B cell (primary cell): ENCODE measurements around the gene NAXD. TPM values are rescaled to one million over a fixed set of nuclear protein-coding genes. Genes with fewer than 3 reads are reported as not detected.

Experiments
- ATAC-seq: fragments of 200-7000 bp; cut with Tn5 transposase; one replicate; pipeline ENCODE4 v1.10.0; 2021; ENCODE audit warnings: low read depth, mild to moderate bottlenecking, moderate number of reproducible peaks, moderate library complexity
- CTCF ChIA-PET: fragments of 350-600 bp; sonication (Branson Sonifier 250); formaldehyde crosslinking; loops from one replicate; lab custom pipeline; 2021; ENCODE audit warnings: antibody characterized with exemption, inconsistent platforms; lab: Charles Lee
- POLR2A ChIA-PET: fragments of 350-600 bp; sonication (Branson Sonifier 250); formaldehyde crosslinking; loops from one replicate; lab custom pipeline; 2021; ENCODE audit warnings: antibody characterized with exemption; lab: Charles Lee
- DNase-seq: peaks from one replicate; pipeline ENCODE4 v3.0.0; 2013
- H2AFZ ChIP-seq: 2 replicates; pipeline ENCODE4 v1.6.1; 2012; ENCODE audit warnings: mild to moderate bottlenecking, low read depth, low read length; ENCODE audit not compliant: insufficient read depth, poor library complexity, severe bottlenecking
- H3K27ac ChIP-seq, 2 donors: 1 replicate in 1 of 2; 2 replicates in 1 of 2; pipeline ENCODE4 v1.5.1; 2012 to 2013; ENCODE audit warnings: low read length in 2 of 2, mild to moderate bottlenecking in 2 of 2, moderate library complexity in 1 of 2
- H3K27me3 ChIP-seq, 4 experiments: fragments of 200-600 bp in 1 of 4; sonication (generic) in 1 of 4; replicated peaks in 1 of 4; 1 replicate in 2 of 4; 2 replicates in 2 of 4; pipeline versions ENCODE4 v1.6.1 to v1.7.0; 2013 to 2016; ENCODE audit warnings: low read length in 3 of 4, mild to moderate bottlenecking in 2 of 4, mixed read lengths in 1 of 4, moderate library complexity in 1 of 4; ENCODE audit not compliant: insufficient read depth in 4 of 4, control insufficient read depth in 3 of 4; ENCODE audit errors: control extremely low read depth in 1 of 4
- H3K36me3 ChIP-seq, 2 experiments: replicated peaks in 1 of 2; 1 replicate in 1 of 2; 2 replicates in 1 of 2; pipeline versions ENCODE4 v1.6.1 to v1.7.1; 2013; ENCODE audit warnings: low read length in 1 of 2; ENCODE audit not compliant: insufficient read depth in 2 of 2, control insufficient read depth in 1 of 2; ENCODE audit errors: control extremely low read depth in 1 of 2, extremely low read depth in 1 of 2
- H3K4me1 ChIP-seq, 2 donors: fragments of 200-600 bp in 1 of 2; sonication (generic) in 1 of 2; 1 replicate in 1 of 2; 2 replicates in 1 of 2; pipeline versions ENCODE4 v1.5.1 to v1.6.1; 2013 to 2017; ENCODE audit warnings: low read length in 2 of 2; ENCODE audit not compliant: control insufficient read depth in 2 of 2, insufficient read depth in 2 of 2
- H3K4me2 ChIP-seq: replicated peaks from 2 replicates; pipeline ENCODE3; 2012; ENCODE audit warnings: mild to moderate bottlenecking, low read depth, low read length; ENCODE audit not compliant: poor library complexity, severe bottlenecking
- H3K4me3 ChIP-seq, 5 experiments: fragments of 200-600 bp in 1 of 5; sonication (generic) in 1 of 5; 1 replicate in 3 of 5; 2 replicates in 2 of 5; pipeline versions ENCODE4 v1.5.1 to v1.7.0; 2011 to 2016; ENCODE audit warnings: low read length in 4 of 5, mild to moderate bottlenecking in 4 of 5, low read depth in 2 of 5, control low read depth in 1 of 5, moderate library complexity in 1 of 5; ENCODE audit not compliant: insufficient read depth in 1 of 5; ENCODE audit errors: control extremely low read depth in 1 of 5, extremely low read depth in 1 of 5
- H3K79me2 ChIP-seq: fragments of 200-600 bp; sonication (generic); one replicate; pipeline ENCODE4 v1.6.0; 2016; ENCODE audit warnings: low read length; ENCODE audit not compliant: control insufficient read depth, insufficient read depth
- H3K9ac ChIP-seq: fragments of 200-600 bp; sonication (generic); 2 replicates; pipeline ENCODE4 v1.6.1; 2017; ENCODE audit warnings: mild to moderate bottlenecking, low read length, moderate library complexity
- H3K9me3 ChIP-seq, 3 donors: one replicate each; pipeline versions ENCODE4 v1.6.1 to v1.7.1; 2013; ENCODE audit warnings: low read length in 2 of 3; ENCODE audit not compliant: control insufficient read depth in 2 of 3, insufficient read depth in 1 of 3; ENCODE audit errors: control extremely low read depth in 1 of 3
- H4K20me1 ChIP-seq: 2 replicates; pipeline ENCODE4 v1.6.0; 2012; ENCODE audit warnings: mild to moderate bottlenecking, low read length; ENCODE audit not compliant: insufficient read depth, control insufficient read depth, poor library complexity, severe bottlenecking
- H3K27ac Mint-ChIP-seq: one replicate; pipeline ENCODE4 v1.8.0; 2021; ENCODE audit warnings: mixed read lengths
- H3K27me3 Mint-ChIP-seq: one replicate; pipeline ENCODE4 v1.8.0; 2021; ENCODE audit warnings: mixed read lengths
- H3K4me1 Mint-ChIP-seq: one replicate; pipeline ENCODE4 v1.8.0; 2021; ENCODE audit warnings: mixed read lengths
- H3K4me3 Mint-ChIP-seq: one replicate; pipeline ENCODE4 v1.8.0; 2021; ENCODE audit warnings: mixed read lengths
- H3K9me3 Mint-ChIP-seq: one replicate; pipeline ENCODE4 v1.8.0; 2022; ENCODE audit warnings: mixed read lengths; ENCODE audit not compliant: insufficient read depth
- CTCF ChIP-seq: fragments of 200-600 bp; IDR thresholded peaks from one replicate; pipeline ENCODE4 v1.8.0; 2022; ENCODE audit warnings: antibody characterized with exemption, mild to moderate bottlenecking
- EZH2 ChIP-seq: IDR thresholded peaks from 2 replicates; pipeline ENCODE4 v1.6.1; 2012; ENCODE audit warnings: borderline replicate concordance, low read depth, mild to moderate bottlenecking, moderate library complexity, low read length; ENCODE audit not compliant: insufficient read depth, poor library complexity, severe bottlenecking
- WGBS: methylation state at CpG from one replicate; pipeline ENCODE4 v1.1.5; 2013; ENCODE audit warnings: missing lambda C conversion rate; ENCODE audit not compliant: insufficient coverage; 5-methylcytosine and 5-hydroxymethylcytosine counted together
- intact Hi-C: fragments of 100-400 bp; cut with micrococcal nuclease; formaldehyde crosslinking; loops from one replicate; pipeline ENCODE4 v1.10.0; 2022
- polyA plus RNA-seq: library from polyadenylated mRNA; depleted of rRNA; stranded (reverse); fragments of >200 nt; gene quantifications from 2 replicates; pipeline ENCODE4 v1.2.3, GENCODE V29; 2012
- total RNA-seq, 2 donors: library from RNA; stranded (reverse); fragments of 120-200 nt in 1 of 2; gene quantifications; 1 replicate in 1 of 2; 2 replicates in 1 of 2; pipeline versions ENCODE4 v1.2.3 to v1.2.4, GENCODE V29; 2013 to 2022

The NAXD gene
- total and polyA plus RNA-seq, 2 donors (not counting 1 experiment from before 2014, with no cell fraction given), result 28.4 to 33.3 TPM

- Mint-ChIP-seq H3K4me1 (no peaks in the 10 kb centered on the region), H3K9me3 (no peaks in the 10 kb centered on the region), H3K27me3 (no peaks in the 10 kb centered on the region), H3K27ac (no peak overlapping the region), H3K4me3 (no peak overlapping the region)
- Histone ChIP-seq H3K4me2 (no peak overlapping the region), H4K20me1 (peaks cover 34% of the 10 kb centered on the region), H3K9ac (no peak overlapping the region), H3K9me3 (no peaks in the 10 kb centered on the region), H2AFZ (no peak overlapping the region), H3K27ac (no peak overlapping the region), H3K36me3 (peaks cover 2 to 76% of the 10 kb centered on the region in 2 experiments), H3K79me2 (peaks cover 24% of the 10 kb centered on the region), H3K27me3 (no peaks in the 10 kb centered on the region), H3K4me1 (no peaks in the 10 kb centered on the region), H3K4me3 (no peak overlapping the region)
- 94% methylated on average over 14 of the region's 19 CpGs for WGBS
- ChIA-PET POLR2A (no interaction called here), CTCF (no interaction called here)
- DNase-seq, result no peak
- intact Hi-C loops, result no loop called here
- no peak for TF ChIP-seq EZH2
- ATAC-seq, result no peak
Observed at GRCh38 chr13:110635405-110636002, 20.2 kb downstream of the NAXD start.

DNA sequence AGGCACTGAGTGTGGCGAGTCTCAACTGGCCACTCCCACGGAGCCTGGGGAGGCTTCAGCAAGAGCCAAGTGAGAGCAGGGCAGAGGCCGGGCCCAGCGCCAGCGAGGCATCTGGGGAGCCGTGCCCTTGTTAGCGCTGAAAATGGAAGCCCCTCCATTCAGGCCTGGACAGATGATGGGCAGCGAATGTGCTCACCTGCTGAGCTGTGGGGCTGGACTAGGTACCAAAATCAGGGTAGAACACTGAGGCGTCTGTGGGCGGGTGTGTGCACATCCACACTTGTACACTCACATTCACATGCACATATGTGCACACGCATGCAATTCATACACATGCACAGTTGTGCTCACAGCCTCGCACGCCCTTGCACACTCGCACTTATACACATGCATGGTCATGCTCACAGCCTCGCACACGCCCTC is 20.7 kb downstream of the NAXD start:
- no peaks in the 10 kb centered on the region for H3K9me3 ChIP-seq
- H3K36me3 ChIP-seq, result peaks cover 2 to 76% of the 10 kb centered on the region in 2 experiments
- no peak overlapping the region for H3K27ac ChIP-seq
- H3K27ac Mint-ChIP-seq, result no peak overlapping the region
- no peaks in the 10 kb centered on the region for H3K4me1 ChIP-seq
- DNase-seq, result no peak
- no peaks in the 10 kb centered on the region for H3K4me1 Mint-ChIP-seq
- WGBS, result 95% methylated on average over 14 of the region's 16 CpGs
- ATAC-seq, result no peak
- peaks cover 30% of the 10 kb centered on the region for H4K20me1 ChIP-seq
- H2AFZ ChIP-seq, result no peak overlapping the region
- intact Hi-C loops, result no loop called here
- H3K27me3 Mint-ChIP-seq, result no peaks in the 10 kb centered on the region
- TF ChIP-seq EZH2 (no peak), CTCF (no peak)
- POLR2A ChIA-PET, result no interaction called here
- no peak overlapping the region for H3K9ac ChIP-seq
- CTCF ChIA-PET, result no interaction called here
- no peaks in the 10 kb centered on the region for H3K27me3 ChIP-seq
- no peak overlapping the region for H3K4me2 ChIP-seq
- no peak overlapping the region for H3K4me3 ChIP-seq
- no peaks in the 10 kb centered on the region for H3K9me3 Mint-ChIP-seq
- no peak overlapping the region for H3K4me3 Mint-ChIP-seq
- peaks cover 20% of the 10 kb centered on the region for H3K79me2 ChIP-seq
